Measurements from ENCODE around the gene ACLY.
"Not testable (repeated sequence)": the region's sequence is repeated elsewhere in the genome, so short reads cannot be mapped to it uniquely, and the experiment has no call there.

- TF ChIP-seq CTCF (conservative IDR thresholded peaks at IDR 0.05; ENCODE audit: low read depth in 2 of 2); REST (IDR thresholded peaks at IDR 0.05; ENCODE audit: unreplicated experiment); EZH2 (IDR thresholded peaks at IDR 0.05; ENCODE audit: low read depth, unreplicated experiment); POLR2AphosphoS5 (IDR thresholded peaks at IDR 0.05; ENCODE audit: low read depth): not testable (repeated sequence)
These were observed 44.5 kb downstream of the ACLY start for GRCh38 chr17:41874293-41874670.

Measured in GM23338 (cell line).